ENCODE data around the gene SOS1.

SOS1 gene

GRCh38 chr2:39017334-39017733, 103.5 kb downstream of the SOS1 start:
- no peaks in the 10 kb centered on the region for H3K9me3 ChIP-seq (ENCODE audit: insufficient read depth, low read length)
- H3K79me2 ChIP-seq (ENCODE audit: low read length): no peaks in the 10 kb centered on the region
- no peak overlapping the region for H3K4me3 ChIP-seq (ENCODE audit: low read length)
- no peaks in the 10 kb centered on the region for H3K4me1 ChIP-seq (ENCODE audit: low read length)
- TF ChIP-seq EZH2phosphoT487 (IDR thresholded peaks at IDR 0.05; ENCODE audit: low read depth): no peak
- TF ChIP-seq CTCF (IDR thresholded peaks at IDR 0.05; ENCODE audit: low read depth, low read length): no peak
- no peaks in the 10 kb centered on the region for H3K27me3 ChIP-seq (ENCODE audit: low read depth, low read length)
- H4K20me1 ChIP-seq (ENCODE audit: insufficient read depth, low read length): no peaks in the 10 kb centered on the region
- no peak overlapping the region for H3K4me2 ChIP-seq (ENCODE audit: low read length)
- H3K9ac ChIP-seq (ENCODE audit: low read length): no peak overlapping the region
- no peak overlapping the region for H2AFZ ChIP-seq (ENCODE audit: low read depth, low read length)
- peaks cover 12% of the 10 kb centered on the region for H3K36me3 ChIP-seq (replicated peaks; ENCODE audit: low read depth, low read length)
- no peak overlapping the region for H3K27ac ChIP-seq (ENCODE audit: low read length)

GRCh38 chr2:39015424-39015823, 105.4 kb downstream of the SOS1 start:
- Histone ChIP-seq H3K79me2 (ENCODE audit: low read length) (no peaks in the 10 kb centered on the region), H3K9ac (ENCODE audit: low read length) (no peak overlapping the region), H3K9me3 (ENCODE audit: insufficient read depth, low read length) (no peaks in the 10 kb centered on the region), H2AFZ (ENCODE audit: low read depth, low read length) (no peak overlapping the region), H4K20me1 (ENCODE audit: insufficient read depth, low read length) (no peaks in the 10 kb centered on the region), H3K4me3 (ENCODE audit: low read length) (no peak overlapping the region), H3K27ac (ENCODE audit: low read length) (no peak overlapping the region), H3K27me3 (ENCODE audit: low read depth, low read length) (no peaks in the 10 kb centered on the region), H3K36me3 (replicated peaks; ENCODE audit: low read depth, low read length) (peaks cover 19% of the 10 kb centered on the region), H3K4me1 (ENCODE audit: low read length) (no peaks in the 10 kb centered on the region), H3K4me2 (ENCODE audit: low read length) (no peak overlapping the region)
- no peak for TF ChIP-seq EZH2phosphoT487 (IDR thresholded peaks at IDR 0.05; ENCODE audit: low read depth)

- Histone ChIP-seq H3K9ac (ENCODE audit: low read length) (no peak overlapping the region), H3K27ac (ENCODE audit: low read length) (no peak overlapping the region), H3K79me2 (ENCODE audit: low read length) (no peaks in the 10 kb centered on the region), H3K4me2 (ENCODE audit: low read length) (no peak overlapping the region), H3K4me3 (ENCODE audit: low read length) (no peak overlapping the region), H3K4me1 (ENCODE audit: low read length) (peaks cover 5% of the 10 kb centered on the region), H2AFZ (ENCODE audit: low read depth, low read length) (no peak overlapping the region), H3K27me3 (ENCODE audit: low read depth, low read length) (no peaks in the 10 kb centered on the region), H4K20me1 (ENCODE audit: insufficient read depth, low read length) (no peaks in the 10 kb centered on the region), H3K36me3 (replicated peaks; ENCODE audit: low read depth, low read length) (peaks cover 33% of the 10 kb centered on the region), H3K9me3 (ENCODE audit: insufficient read depth, low read length) (peaks cover 9% of the 10 kb centered on the region; the same call in 1 of the 2 replicates)
- TF ChIP-seq EZH2phosphoT487 (IDR thresholded peaks at IDR 0.05; ENCODE audit: low read depth) (no peak), CTCF (IDR thresholded peaks at IDR 0.05; ENCODE audit: low read depth, low read length) (no peak)
Observed at GRCh38 chr2:39013871-39014270, 107.0 kb downstream of the SOS1 start.

GRCh38 chr2:39008665-39009064, 112.2 kb downstream of the SOS1 start:
- H3K27me3 ChIP-seq (ENCODE audit: low read depth, low read length): no peaks in the 10 kb centered on the region
- H3K79me2 ChIP-seq (ENCODE audit: low read length): no peaks in the 10 kb centered on the region
- H4K20me1 ChIP-seq (ENCODE audit: insufficient read depth, low read length): no peaks in the 10 kb centered on the region
- peaks cover 13% of the 10 kb centered on the region for H3K4me1 ChIP-seq (ENCODE audit: low read length)
- H2AFZ ChIP-seq (ENCODE audit: low read depth, low read length): no peak overlapping the region
- peaks cover 60% of the 10 kb centered on the region for H3K36me3 ChIP-seq (replicated peaks; ENCODE audit: low read depth, low read length)
- peak overlapping the region; percentile 5; the same call in 1 of the 2 replicates for H3K27ac ChIP-seq (ENCODE audit: low read length)
- no peak overlapping the region for H3K4me3 ChIP-seq (ENCODE audit: low read length)
- H3K9me3 ChIP-seq (ENCODE audit: insufficient read depth, low read length): peaks cover 9% of the 10 kb centered on the region; the same call in 1 of the 2 replicates
- no peak for TF ChIP-seq CTCF (IDR thresholded peaks at IDR 0.05; ENCODE audit: low read depth, low read length)
- no peak for TF ChIP-seq EZH2phosphoT487 (IDR thresholded peaks at IDR 0.05; ENCODE audit: low read depth)
- no peak overlapping the region for H3K9ac ChIP-seq (ENCODE audit: low read length)
- H3K4me2 ChIP-seq (ENCODE audit: low read length): peak overlapping the region; percentile 15; the same call in 1 of the 2 replicates

All from OCI-LY3 (cell line).